HEK293 (cell line): ENCODE data around the gene AFF1.

Source experiments
- CTCF ChIA-PET: fragments of 350-600 bp; formaldehyde crosslinking; extraction: SDS; loops from one replicate; lab custom pipeline; 2021; ENCODE audit warnings: antibody characterized with exemption; lab: Yijun Ruan, JAX
- POLR2A ChIA-PET: fragments of 300-600 bp; formaldehyde crosslinking; extraction: SDS; loops from one replicate; lab custom pipeline; 2020; ENCODE audit warnings: antibody characterized with exemption, inconsistent platforms; lab: Yijun Ruan, JAX
- H3K27ac ChIP-seq: fragments of 200-500 bp; sonication (Bioruptor generic); 2 replicates; pipeline ENCODE4 v1.5.1; 2014; ENCODE audit warnings: low read depth, low read length, control low read depth, inconsistent platforms; ENCODE audit errors: extremely low read depth
- H3K36me3 ChIP-seq, 2 experiments: fragments of 200-500 bp in 1 of 2; sonication (Bioruptor generic) in 1 of 2; 1 replicate in 1 of 2; 2 replicates in 1 of 2; pipeline ENCODE4 v1.5.1; 2014 to 2017; ENCODE audit warnings: inconsistent platforms in 2 of 2, low read length in 2 of 2; ENCODE audit not compliant: control insufficient read depth in 2 of 2, insufficient read depth in 1 of 2
- H3K4me1 ChIP-seq: fragments of 200-500 bp; sonication (Bioruptor generic); 2 replicates; pipeline ENCODE4 v1.5.1; 2014; ENCODE audit warnings: mild to moderate bottlenecking, low read length, inconsistent platforms; ENCODE audit not compliant: control insufficient read depth, insufficient read depth
- H3K4me3 ChIP-seq: 2 replicates; pipeline ENCODE4 v1.5.1; 2011; ENCODE audit warnings: low read depth, mild to moderate bottlenecking, control low read depth, low read length, moderate library complexity
- H3K9me3 ChIP-seq: fragments of 200-500 bp; sonication (Bioruptor generic); 2 replicates; pipeline ENCODE4 v1.5.1; 2014; ENCODE audit warnings: low read depth, low read length, inconsistent platforms; ENCODE audit not compliant: control insufficient read depth, insufficient read depth
- CTCF ChIP-seq: fragments of 450-650 bp; formaldehyde crosslinking; IDR thresholded peaks from 2 replicates; pipeline ENCODE4 v1.5.1; 2016; ENCODE audit warnings: missing biosample characterization, missing genetic modification characterization
- GLIS1 ChIP-seq: fragments of 450-650 bp; formaldehyde crosslinking; IDR thresholded peaks from 2 replicates; pipeline ENCODE4 v1.5.1; 2016; ENCODE audit warnings: missing biosample characterization, missing genetic modification characterization
- HOXD13 ChIP-seq: sonication (generic); formaldehyde crosslinking; IDR thresholded peaks from 2 replicates; pipeline ENCODE4 v1.8.0; 2022; ENCODE audit warnings: missing genetic modification reagents, borderline replicate concordance
- IKZF3 ChIP-seq: fragments of 450-650 bp; IDR thresholded peaks from 2 replicates; pipeline ENCODE4 v1.5.0; 2018; ENCODE audit warnings: missing biosample characterization, mild to moderate bottlenecking, missing genetic modification characterization, moderate library complexity
- KLF1 ChIP-seq: fragments of 450-650 bp; formaldehyde crosslinking; IDR thresholded peaks from 2 replicates; pipeline ENCODE4 v1.5.1; 2016; ENCODE audit warnings: missing biosample characterization, missing genetic modification characterization
- OVOL3 ChIP-seq: fragments of 450-650 bp; formaldehyde crosslinking; IDR thresholded peaks from 2 replicates; pipeline ENCODE4 v1.5.1; 2016; ENCODE audit warnings: missing biosample characterization, missing genetic modification characterization
- PBX3 ChIP-seq: sonication (generic); formaldehyde crosslinking; IDR thresholded peaks from 2 replicates; pipeline ENCODE4 v1.8.1; 2022; ENCODE audit warnings: mild to moderate bottlenecking, moderate library complexity, missing genetic modification reagents
- SP3 ChIP-seq: fragments of 450-650 bp; formaldehyde crosslinking; IDR thresholded peaks from 2 replicates; pipeline ENCODE4 v1.5.1; 2016; ENCODE audit warnings: missing biosample characterization, missing genetic modification characterization
- ZNF148 ChIP-seq: fragments of 450-650 bp; formaldehyde crosslinking; IDR thresholded peaks from 2 replicates; pipeline ENCODE4 v1.5.0; 2017; ENCODE audit warnings: missing biosample characterization, missing genetic modification characterization, borderline replicate concordance
- ZNF18 ChIP-seq: fragments of 450-650 bp; formaldehyde crosslinking; IDR thresholded peaks from 2 replicates; pipeline ENCODE4 v1.5.1; 2016; ENCODE audit warnings: missing biosample characterization, missing genetic modification characterization
- ZNF292 ChIP-seq: fragments of 450-650 bp; formaldehyde crosslinking; IDR thresholded peaks from 2 replicates; pipeline ENCODE4 v1.5.1; 2016; ENCODE audit warnings: low read depth, missing biosample characterization, missing genetic modification characterization, borderline replicate concordance
- ZNF350 ChIP-seq: fragments of 450-650 bp; formaldehyde crosslinking; IDR thresholded peaks from 2 replicates; pipeline ENCODE4 v1.5.0; 2017; ENCODE audit warnings: missing biosample characterization, mild to moderate bottlenecking, missing genetic modification characterization
- ZNF366 ChIP-seq: fragments of 450-650 bp; formaldehyde crosslinking; conservative IDR thresholded peaks from 2 replicates; pipeline ENCODE4 v1.5.1; 2016; ENCODE audit warnings: missing biosample characterization, missing genetic modification characterization
- ZNF513 ChIP-seq: fragments of 450-650 bp; IDR thresholded peaks from 2 replicates; pipeline ENCODE4 v1.5.1; 2018; ENCODE audit warnings: missing biosample characterization, missing genetic modification characterization
- ZNF518A ChIP-seq: fragments of 450-650 bp; formaldehyde crosslinking; conservative IDR thresholded peaks from 2 replicates; pipeline ENCODE4 v1.5.1; 2016; ENCODE audit warnings: low read depth, missing biosample characterization, missing genetic modification characterization
- ZNF610 ChIP-seq: fragments of 450-650 bp; formaldehyde crosslinking; IDR thresholded peaks from 2 replicates; pipeline ENCODE4 v1.5.1; 2016; ENCODE audit warnings: missing biosample characterization, missing genetic modification characterization, borderline replicate concordance
- ZNF629 ChIP-seq: fragments of 450-650 bp; formaldehyde crosslinking; IDR thresholded peaks from 2 replicates; pipeline ENCODE4 v1.5.1; 2017; ENCODE audit warnings: missing biosample characterization, missing genetic modification characterization
- ZNF660 ChIP-seq: fragments of 450-650 bp; IDR thresholded peaks from 2 replicates; pipeline ENCODE4 v1.5.1; 2018; ENCODE audit warnings: missing biosample characterization, mild to moderate bottlenecking, missing genetic modification characterization
- ZNF701 ChIP-seq: fragments of 450-650 bp; formaldehyde crosslinking; IDR thresholded peaks from 2 replicates; pipeline ENCODE4 v1.5.1; 2016; ENCODE audit warnings: missing biosample characterization, missing genetic modification characterization
- ZNF707 ChIP-seq: fragments of 450-650 bp; formaldehyde crosslinking; IDR thresholded peaks from 2 replicates; pipeline ENCODE4 v1.5.1; 2016; ENCODE audit warnings: missing biosample characterization, missing genetic modification characterization
- ZXDB ChIP-seq: fragments of 450-650 bp; formaldehyde crosslinking; IDR thresholded peaks from 2 replicates; pipeline ENCODE4 v1.5.1; 2016; ENCODE audit warnings: missing biosample characterization, missing genetic modification characterization

AFF1 gene

GRCh38 chr4:86934771-86935565, at the start of gene AFF1:
Gene AFF1, plus strand, starts transcription at chr4:86935011. Its CDS starts 13,523 bp downstream, at chr4:86948534.
- peak within 1 kb of the TSS; percentile 67 for H3K4me3 ChIP-seq
- H3K9me3 ChIP-seq: no peaks in the 10 kb centered on the region
- no peaks in the 10 kb centered on the region for H3K36me3 ChIP-seq
- peak within 1 kb of the TSS; percentile 88 for H3K27ac ChIP-seq
- ChIA-PET POLR2A (interaction anchor here (0.6 to 3.7 kb wide), 14 partner anchors 10 to 440 kb away, joined by 3 to 69 read pairs (median 5); partner anchors contain the start of gene PTPN13), CTCF (interaction anchor here (0.5 to 2.4 kb wide), 7 partner anchors 12 to 1042 kb away, joined by 3 to 18 read pairs (median 5); no protein-coding TSS in a partner anchor)
- peaks cover 4% of the 10 kb centered on the region; the same call in 1 of the 2 replicates for H3K4me1 ChIP-seq
- peak; percentile 58; the same call in 1 of the 2 replicates for TF ChIP-seq KLF1 (tag by site-specific recombination)
- TF ChIP-seq ZNF366 (tag by site-specific recombination): no peak
- TF ChIP-seq HOXD13: no peak
- no peak for TF ChIP-seq ZNF350 (tag by site-specific recombination)
- 0 out of 2 replicates have a peak, but pooled peaks have one; percentile 28 for TF ChIP-seq ZNF660 (tag by site-specific recombination)
- TF ChIP-seq ZNF610 (tag by site-specific recombination): 0 out of 2 replicates have a peak, but pooled peaks have one; percentile 45
- 0 out of 2 replicates have a peak, but pooled peaks have one; percentile 21 for TF ChIP-seq ZXDB
- no peak for TF ChIP-seq ZNF513 (tag by site-specific recombination)
- TF ChIP-seq ZNF701 (tag by site-specific recombination): no peak
- no peak; the same call in 1 of the 2 replicates for TF ChIP-seq ZNF629 (tag by site-specific recombination)
- TF ChIP-seq SP3 (tag by site-specific recombination): peak; percentile 74
- TF ChIP-seq ZNF148 (tag by site-specific recombination): no peak
- TF ChIP-seq PBX3 (CRISPR knock-in tag): peak; percentile 70
- no peak for TF ChIP-seq OVOL3 (tag by site-specific recombination)
- no peak for TF ChIP-seq ZNF518A (tag by site-specific recombination)
- TF ChIP-seq ZNF292 (tag by site-specific recombination): no peak
- TF ChIP-seq GLIS1 (tag by site-specific recombination): peak; percentile 67
- TF ChIP-seq IKZF3 (tag by site-specific recombination): no peak
- TF ChIP-seq ZNF18 (tag by site-specific recombination): peak; percentile 95
- TF ChIP-seq ZNF707 (tag by site-specific recombination): no peak
- peak; percentile 72 for TF ChIP-seq CTCF (tag by site-specific recombination)
